Upper lobe of left lung (tissue), 4 donors: ENCODE measurements around the gene ARRB1.
"Not testable (repeated sequence)": the region's sequence is repeated elsewhere in the genome, so short reads cannot be mapped to it uniquely, and the experiment has no call there.

Experiments used
- EP300 ChIP-seq, 4 donors: sonication (generic); formaldehyde crosslinking; IDR thresholded peaks; one replicate each; pipeline ENCODE4 v1.5.1; 2017; ENCODE audit warnings: antibody characterized with exemption in 4 of 4, control low read depth in 2 of 4
- POLR2A ChIP-seq, 4 donors: fragments of 450-650 bp; IDR thresholded peaks; one replicate each; pipeline ENCODE4 v1.5.1; 2016 to 2017; ENCODE audit warnings: antibody characterized with exemption in 4 of 4, mild to moderate bottlenecking in 2 of 4
- POLR2AphosphoS5 ChIP-seq, 2 donors: sonication (generic); formaldehyde crosslinking; IDR thresholded peaks; one replicate each; pipeline ENCODE4 v1.5.1; 2017; ENCODE audit warnings: antibody characterized with exemption in 2 of 2
- TF ChIP-seq, protein P1 (sequence below), 6 experiments: fragments of 450-650 bp in 4 of 6; fragments of 200-600 bp in 2 of 6; sonication (generic) in 2 of 6; IDR thresholded peaks; one replicate each; pipeline ENCODE4 v1.5.1; 2016 to 2019; ENCODE audit warnings: antibody characterized with exemption in 6 of 6

DNA sequence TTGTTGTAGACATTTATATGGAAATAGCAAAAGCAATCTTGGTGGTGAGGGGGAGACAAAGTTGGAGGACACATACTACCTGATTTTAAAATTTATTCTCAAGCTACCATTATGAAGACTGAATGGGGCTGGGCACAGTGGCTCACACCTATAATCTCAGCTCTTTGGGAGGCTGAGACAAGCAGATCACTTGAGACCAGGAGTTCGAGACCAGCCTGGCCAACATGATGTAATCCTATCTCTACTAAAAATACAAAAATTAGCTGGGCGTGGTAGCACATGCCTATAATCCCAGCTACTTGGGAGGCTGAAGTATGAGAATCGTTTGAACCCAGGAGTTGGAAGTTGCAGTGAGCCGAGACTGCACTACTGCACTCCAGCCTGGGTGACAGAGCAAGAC is 10.8 kb upstream of the ARRB1 start:
- TF ChIP-seq, protein P1, sequence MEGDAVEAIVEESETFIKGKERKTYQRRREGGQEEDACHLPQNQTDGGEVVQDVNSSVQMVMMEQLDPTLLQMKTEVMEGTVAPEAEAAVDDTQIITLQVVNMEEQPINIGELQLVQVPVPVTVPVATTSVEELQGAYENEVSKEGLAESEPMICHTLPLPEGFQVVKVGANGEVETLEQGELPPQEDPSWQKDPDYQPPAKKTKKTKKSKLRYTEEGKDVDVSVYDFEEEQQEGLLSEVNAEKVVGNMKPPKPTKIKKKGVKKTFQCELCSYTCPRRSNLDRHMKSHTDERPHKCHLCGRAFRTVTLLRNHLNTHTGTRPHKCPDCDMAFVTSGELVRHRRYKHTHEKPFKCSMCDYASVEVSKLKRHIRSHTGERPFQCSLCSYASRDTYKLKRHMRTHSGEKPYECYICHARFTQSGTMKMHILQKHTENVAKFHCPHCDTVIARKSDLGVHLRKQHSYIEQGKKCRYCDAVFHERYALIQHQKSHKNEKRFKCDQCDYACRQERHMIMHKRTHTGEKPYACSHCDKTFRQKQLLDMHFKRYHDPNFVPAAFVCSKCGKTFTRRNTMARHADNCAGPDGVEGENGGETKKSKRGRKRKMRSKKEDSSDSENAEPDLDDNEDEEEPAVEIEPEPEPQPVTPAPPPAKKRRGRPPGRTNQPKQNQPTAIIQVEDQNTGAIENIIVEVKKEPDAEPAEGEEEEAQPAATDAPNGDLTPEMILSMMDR (IDR thresholded peaks at IDR 0.05) = not testable (repeated sequence)
- TF ChIP-seq EP300, POLR2A, POLR2AphosphoS5 (IDR thresholded peaks at IDR 0.05): not testable (repeated sequence)
